PC-3 (cell line): ENCODE results near the gene SRRM1. TPM values are rescaled to one million over a fixed set of nuclear protein-coding genes. Genes with fewer than 3 reads are reported as not detected.
A peak's percentile ranks its signal among the peaks of the same experiment; 100 is the strongest.

ENCODE experiments used
- ATAC-seq: fragments of 200-7000 bp; cut with Tn5 transposase; 2 replicates; pipeline ENCODE4 v1.9.1; 2020; ENCODE audit warnings: mild to moderate bottlenecking, moderate library complexity
- BruUV-seq: library from RNA; stranded (reverse); fragments of 400-500 nt; replicated peaks from 2 replicates; lab custom pipeline; 2021; lab: Mats Ljungman, UMichigan
- CTCF ChIA-PET: fragments of 300-600 bp; sonication (Branson Sonifier 250); formaldehyde crosslinking; loops from one replicate; lab custom pipeline; 2022; ENCODE audit warnings: antibody characterized with exemption; lab: Charles Lee
- POLR2A ChIA-PET: fragments of 300-600 bp; sonication (Branson Sonifier 250); formaldehyde crosslinking; loops from one replicate; lab custom pipeline; 2022; ENCODE audit warnings: antibody characterized with exemption; ENCODE audit not compliant: unreplicated experiment; lab: Charles Lee
- DNase-seq: peaks from one replicate; pipeline ENCODE4 v3.0.0-alpha.2; 2015
- H2AFZ ChIP-seq: fragments of 300-600 bp; sonication (generic); 2 replicates; pipeline ENCODE4 v1.6.0; 2016; ENCODE audit warnings: antibody characterized with exemption, low read length
- H3F3A ChIP-seq: fragments of 300-600 bp; sonication (generic); one replicate; pipeline ENCODE4 v1.6.0; 2017; ENCODE audit warnings: antibody characterized with exemption, low read length, control low read depth, mild to moderate bottlenecking; ENCODE audit not compliant: unreplicated experiment
- H3K27ac ChIP-seq: fragments of 300-600 bp; sonication (generic); 2 replicates; pipeline ENCODE4 v1.5.1; 2016; ENCODE audit warnings: mild to moderate bottlenecking, low read length
- H3K27me3 ChIP-seq: fragments of 300-600 bp; sonication (generic); 2 replicates; pipeline ENCODE4 v1.6.1; 2016; ENCODE audit warnings: low read length, mixed read lengths
- H3K36me3 ChIP-seq: fragments of 300-600 bp; sonication (generic); 2 replicates; pipeline ENCODE4 v1.6.1; 2016; ENCODE audit warnings: low read depth, mixed run types, low read length, mixed read lengths
- H3K4me1 ChIP-seq: fragments of 300-600 bp; sonication (generic); 2 replicates; pipeline ENCODE4 v1.5.1; 2016; ENCODE audit warnings: low read length; ENCODE audit not compliant: insufficient read depth
- H3K4me2 ChIP-seq: fragments of 300-600 bp; sonication (generic); 2 replicates; pipeline ENCODE4 v1.6.0; 2016; ENCODE audit warnings: low read length
- H3K4me3 ChIP-seq: fragments of 300-600 bp; sonication (generic); 2 replicates; pipeline ENCODE4 v1.5.1; 2016; ENCODE audit warnings: mild to moderate bottlenecking, low read length, mixed read lengths
- H3K79me2 ChIP-seq: fragments of 300-600 bp; sonication (generic); 2 replicates; pipeline ENCODE4 v1.6.1; 2017; ENCODE audit warnings: low read length, mixed read lengths
- H3K9ac ChIP-seq: fragments of 300-600 bp; sonication (generic); 2 replicates; pipeline ENCODE4 v1.6.0; 2016; ENCODE audit warnings: mild to moderate bottlenecking, low read length
- H3K9me2 ChIP-seq: fragments of 300-600 bp; sonication (generic); replicated peaks from 2 replicates; pipeline ENCODE4 v1.6.1; 2016; ENCODE audit warnings: mixed run types, low read length, mixed read lengths
- H3K9me3 ChIP-seq: fragments of 300-600 bp; sonication (generic); 2 replicates; pipeline ENCODE4 v1.6.1; 2016; ENCODE audit warnings: low read length, mixed read lengths
- H4K20me1 ChIP-seq: fragments of 300-600 bp; sonication (generic); 2 replicates; pipeline ENCODE4 v1.6.1; 2016; ENCODE audit warnings: low read length, mixed read lengths
- EZH2 ChIP-seq: fragments of 300-600 bp; sonication (generic); IDR thresholded peaks from one replicate; pipeline ENCODE4 v1.6.1; 2017; ENCODE audit warnings: antibody characterized with exemption, mild to moderate bottlenecking, low read length; ENCODE audit not compliant: unreplicated experiment
- EZH2phosphoT487 ChIP-seq: fragments of 300-600 bp; sonication (generic); IDR thresholded peaks from 2 replicates; pipeline ENCODE4 v1.6.1; 2018; ENCODE audit warnings: mild to moderate bottlenecking, antibody characterized with exemption, low read length, borderline replicate concordance
- intact Hi-C: fragments of 100-400 bp; cut with micrococcal nuclease; formaldehyde crosslinking; loops from 2 replicates; pipeline ENCODE4 v1.9.0; 2023
- total RNA-seq: library from RNA; depleted of rRNA; stranded (reverse); fragments of >200 nt; gene quantifications from 2 replicates; pipeline ENCODE4 v1.2.3, GENCODE V29; 2014
- TF ChIP-seq, protein P1 (sequence below): fragments of 300-600 bp; sonication (generic); conservative IDR thresholded peaks from 2 replicates; pipeline ENCODE4 v1.5.1; 2017; ENCODE audit warnings: antibody characterized with exemption, low read depth, mild to moderate bottlenecking, low read length

SRRM1 gene
- total RNA-seq, 1 experiment from 2014 or later, result 30.7 TPM

DNA sequence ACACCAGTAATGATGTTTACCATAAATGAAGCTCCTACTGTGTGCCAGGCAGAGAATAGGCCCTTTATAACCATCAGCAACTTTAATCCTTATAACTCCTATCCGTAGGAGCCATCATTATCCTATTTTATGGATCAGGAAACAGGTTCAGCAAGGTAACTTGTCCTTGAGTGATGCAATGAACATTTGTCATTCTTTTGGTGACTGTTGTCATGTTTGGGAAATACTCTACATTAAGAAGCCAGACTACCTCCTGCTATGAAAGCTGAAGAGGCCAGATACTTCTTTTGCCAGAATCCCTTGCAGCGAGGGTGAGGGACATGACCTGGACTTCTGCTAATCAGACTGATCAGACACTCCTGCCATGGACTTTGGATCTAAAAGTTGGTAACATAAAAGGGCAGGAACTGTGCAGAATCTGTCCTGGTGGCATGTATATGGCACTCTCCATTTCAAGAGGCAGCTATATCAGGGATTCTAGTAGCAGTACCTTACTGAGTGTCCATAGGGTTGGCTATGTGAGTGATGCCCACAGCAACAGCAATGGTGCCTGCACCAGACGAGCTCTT, 33.1 kb upstream of the SRRM1 start:
- no peak for ATAC-seq
- BruUV-seq, result no TSS peak
- CTCF ChIA-PET, result no interaction called here
- no peaks in the 10 kb centered on the region for H3K36me3 ChIP-seq
- no peaks in the 10 kb centered on the region for H4K20me1 ChIP-seq
- TF ChIP-seq, protein P1, sequence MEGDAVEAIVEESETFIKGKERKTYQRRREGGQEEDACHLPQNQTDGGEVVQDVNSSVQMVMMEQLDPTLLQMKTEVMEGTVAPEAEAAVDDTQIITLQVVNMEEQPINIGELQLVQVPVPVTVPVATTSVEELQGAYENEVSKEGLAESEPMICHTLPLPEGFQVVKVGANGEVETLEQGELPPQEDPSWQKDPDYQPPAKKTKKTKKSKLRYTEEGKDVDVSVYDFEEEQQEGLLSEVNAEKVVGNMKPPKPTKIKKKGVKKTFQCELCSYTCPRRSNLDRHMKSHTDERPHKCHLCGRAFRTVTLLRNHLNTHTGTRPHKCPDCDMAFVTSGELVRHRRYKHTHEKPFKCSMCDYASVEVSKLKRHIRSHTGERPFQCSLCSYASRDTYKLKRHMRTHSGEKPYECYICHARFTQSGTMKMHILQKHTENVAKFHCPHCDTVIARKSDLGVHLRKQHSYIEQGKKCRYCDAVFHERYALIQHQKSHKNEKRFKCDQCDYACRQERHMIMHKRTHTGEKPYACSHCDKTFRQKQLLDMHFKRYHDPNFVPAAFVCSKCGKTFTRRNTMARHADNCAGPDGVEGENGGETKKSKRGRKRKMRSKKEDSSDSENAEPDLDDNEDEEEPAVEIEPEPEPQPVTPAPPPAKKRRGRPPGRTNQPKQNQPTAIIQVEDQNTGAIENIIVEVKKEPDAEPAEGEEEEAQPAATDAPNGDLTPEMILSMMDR, result no peak
- TF ChIP-seq EZH2phosphoT487 (no peak), EZH2 (no peak)
- no peak overlapping the region for H3K9ac ChIP-seq
- no peaks in the 10 kb centered on the region for H3K27me3 ChIP-seq
- no peak overlapping the region for H3K27ac ChIP-seq
- DNase-seq, result peak; percentile 54
- POLR2A ChIA-PET, result no interaction called here
- intact Hi-C loops, result no loop called here
- H3K79me2 ChIP-seq, result no peaks in the 10 kb centered on the region
- no peaks in the 10 kb centered on the region for H3F3A ChIP-seq
- no peak overlapping the region for H3K4me3 ChIP-seq
- H3K4me1 ChIP-seq, result peaks cover 12% of the 10 kb centered on the region
- no peak overlapping the region for H3K4me2 ChIP-seq
- H2AFZ ChIP-seq, result no peak overlapping the region
- H3K9me2 ChIP-seq, result no peaks in the 10 kb centered on the region
- H3K9me3 ChIP-seq, result no peaks in the 10 kb centered on the region

DNA sequence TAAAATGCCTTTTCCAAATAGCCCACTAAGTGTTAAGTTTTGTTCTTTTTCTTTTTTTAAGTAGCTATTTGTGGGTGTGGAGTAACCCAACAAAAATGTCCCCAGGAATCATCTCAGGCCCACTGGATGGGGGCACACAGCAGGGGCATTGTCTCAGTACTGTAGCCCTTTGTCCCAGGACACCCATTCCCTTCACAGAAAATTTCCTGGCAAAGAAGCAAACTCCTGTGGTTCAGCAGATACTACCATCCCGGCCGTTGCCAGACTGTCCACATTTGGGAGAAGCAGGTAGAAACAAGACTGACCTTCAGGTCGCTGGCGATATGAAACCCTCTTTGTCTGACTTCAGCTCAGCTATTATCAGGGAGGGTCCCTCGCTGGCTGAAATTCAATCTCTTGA, 23.7 kb upstream of the SRRM1 start:
- Histone ChIP-seq H3K4me3 (no peak overlapping the region), H3K27ac (no peak overlapping the region), H3K79me2 (no peaks in the 10 kb centered on the region), H3K9me2 (no peaks in the 10 kb centered on the region), H3K9ac (no peak overlapping the region), H2AFZ (no peak overlapping the region), H3K27me3 (no peaks in the 10 kb centered on the region), H4K20me1 (no peaks in the 10 kb centered on the region), H3K36me3 (no peaks in the 10 kb centered on the region), H3F3A (no peaks in the 10 kb centered on the region), H3K4me2 (no peak overlapping the region), H3K4me1 (no peaks in the 10 kb centered on the region), H3K9me3 (no peaks in the 10 kb centered on the region)
- no TSS peak for BruUV-seq
- CTCF ChIA-PET, result interaction anchor here (0.6 kb wide), 1 partner anchor 417 kb away, joined by 3 read pairs; no protein-coding TSS in a partner anchor
- TF ChIP-seq, protein P1, result no peak
- TF ChIP-seq EZH2 (no peak), EZH2phosphoT487 (no peak)
- intact Hi-C loops, result no loop called here
- ATAC-seq (no peak), DNase-seq (no peak)
- POLR2A ChIA-PET, result no interaction called here

DNA sequence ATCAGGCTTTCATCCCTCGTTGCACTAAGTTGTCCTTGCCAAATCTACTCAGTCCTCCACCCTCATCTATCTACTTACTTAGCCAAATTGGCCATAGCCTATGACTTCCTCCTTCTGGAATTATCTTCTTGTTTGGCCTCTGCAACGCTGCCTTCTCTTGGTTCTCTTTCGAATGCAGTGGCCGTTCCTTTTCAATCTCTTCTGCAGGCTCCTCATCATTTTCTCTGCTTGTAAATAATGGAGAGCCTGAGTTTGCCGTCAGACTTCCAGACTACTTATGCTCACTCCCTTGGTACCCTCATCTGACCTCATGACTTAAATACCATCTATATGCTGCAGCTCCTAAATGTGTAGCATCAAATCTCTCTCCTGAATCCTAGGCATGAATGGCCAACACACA, 22.4 kb upstream of the SRRM1 start:
- Histone ChIP-seq H3K9ac (no peak overlapping the region), H3K9me3 (no peaks in the 10 kb centered on the region), H3K4me3 (no peak overlapping the region), H4K20me1 (no peaks in the 10 kb centered on the region), H3K79me2 (no peaks in the 10 kb centered on the region), H3K4me2 (no peak overlapping the region), H3K27ac (no peak overlapping the region), H3K36me3 (no peaks in the 10 kb centered on the region), H3K27me3 (no peaks in the 10 kb centered on the region), H3K9me2 (no peaks in the 10 kb centered on the region), H3K4me1 (no peaks in the 10 kb centered on the region), H2AFZ (no peak overlapping the region), H3F3A (no peaks in the 10 kb centered on the region)
- BruUV-seq, result no TSS peak
- ChIA-PET POLR2A (no interaction called here), CTCF (no interaction called here)
- TF ChIP-seq EZH2phosphoT487 (no peak), EZH2 (no peak)
- TF ChIP-seq, protein P1, result no peak
- no peak for DNase-seq
- intact Hi-C loops, result no loop called here
- ATAC-seq, result no peak
